22Rv1 (cell line): ENCODE results near the gene OTUD7B.
A peak's percentile ranks its signal among the peaks of the same experiment; 100 is the strongest.

ENCODE experiments used
- H3K27ac ChIP-seq: fragments of 450-650 bp; 2 replicates; pipeline ENCODE4 v1.5.1; 2017
- ZFX ChIP-seq: fragments of 450-650 bp; IDR thresholded peaks from 2 replicates; pipeline ENCODE4 v1.6.1; 2017; ENCODE audit warnings: antibody characterized with exemption, borderline replicate concordance
- TF ChIP-seq, protein P1 (sequence below): fragments of 450-650 bp; IDR thresholded peaks from 2 replicates; pipeline ENCODE4 v1.5.1; 2017; ENCODE audit warnings: mild to moderate bottlenecking

The OTUD7B gene

GRCh38 chr1:149899460-149900284, 110.9 kb downstream of the OTUD7B start, which contains the start of gene BOLA1:
TSS of gene BOLA1 (plus strand) at chr1:149899568. CDS start at chr1:149900060, 492 bp downstream.
- H3K27ac ChIP-seq: peak within 1 kb of the TSS; percentile 76
- TF ChIP-seq ZFX: no peak
- TF ChIP-seq, protein P1, sequence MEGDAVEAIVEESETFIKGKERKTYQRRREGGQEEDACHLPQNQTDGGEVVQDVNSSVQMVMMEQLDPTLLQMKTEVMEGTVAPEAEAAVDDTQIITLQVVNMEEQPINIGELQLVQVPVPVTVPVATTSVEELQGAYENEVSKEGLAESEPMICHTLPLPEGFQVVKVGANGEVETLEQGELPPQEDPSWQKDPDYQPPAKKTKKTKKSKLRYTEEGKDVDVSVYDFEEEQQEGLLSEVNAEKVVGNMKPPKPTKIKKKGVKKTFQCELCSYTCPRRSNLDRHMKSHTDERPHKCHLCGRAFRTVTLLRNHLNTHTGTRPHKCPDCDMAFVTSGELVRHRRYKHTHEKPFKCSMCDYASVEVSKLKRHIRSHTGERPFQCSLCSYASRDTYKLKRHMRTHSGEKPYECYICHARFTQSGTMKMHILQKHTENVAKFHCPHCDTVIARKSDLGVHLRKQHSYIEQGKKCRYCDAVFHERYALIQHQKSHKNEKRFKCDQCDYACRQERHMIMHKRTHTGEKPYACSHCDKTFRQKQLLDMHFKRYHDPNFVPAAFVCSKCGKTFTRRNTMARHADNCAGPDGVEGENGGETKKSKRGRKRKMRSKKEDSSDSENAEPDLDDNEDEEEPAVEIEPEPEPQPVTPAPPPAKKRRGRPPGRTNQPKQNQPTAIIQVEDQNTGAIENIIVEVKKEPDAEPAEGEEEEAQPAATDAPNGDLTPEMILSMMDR: no peak

- no peak overlapping the region for H3K27ac ChIP-seq
- TF ChIP-seq, protein P1: no peak
- no peak for TF ChIP-seq ZFX
Measured at GRCh38 chr1:149896575-149896974, 114.0 kb downstream of the OTUD7B start.

GRCh38 chr1:149888999-149889289, 121.6 kb downstream of the OTUD7B start:
- H3K27ac ChIP-seq: peak overlapping the region; percentile 100
- no peak for TF ChIP-seq ZFX
- TF ChIP-seq, protein P1: no peak

GRCh38 chr1:149888247-149888998, 122.1 kb downstream of the OTUD7B start:
- TF ChIP-seq, protein P1: peak; percentile 92
- TF ChIP-seq ZFX: no peak
- peak overlapping the region; percentile 100 for H3K27ac ChIP-seq
